ENCODE measurements around the gene CFAP299.

The CFAP299 gene

DNA sequence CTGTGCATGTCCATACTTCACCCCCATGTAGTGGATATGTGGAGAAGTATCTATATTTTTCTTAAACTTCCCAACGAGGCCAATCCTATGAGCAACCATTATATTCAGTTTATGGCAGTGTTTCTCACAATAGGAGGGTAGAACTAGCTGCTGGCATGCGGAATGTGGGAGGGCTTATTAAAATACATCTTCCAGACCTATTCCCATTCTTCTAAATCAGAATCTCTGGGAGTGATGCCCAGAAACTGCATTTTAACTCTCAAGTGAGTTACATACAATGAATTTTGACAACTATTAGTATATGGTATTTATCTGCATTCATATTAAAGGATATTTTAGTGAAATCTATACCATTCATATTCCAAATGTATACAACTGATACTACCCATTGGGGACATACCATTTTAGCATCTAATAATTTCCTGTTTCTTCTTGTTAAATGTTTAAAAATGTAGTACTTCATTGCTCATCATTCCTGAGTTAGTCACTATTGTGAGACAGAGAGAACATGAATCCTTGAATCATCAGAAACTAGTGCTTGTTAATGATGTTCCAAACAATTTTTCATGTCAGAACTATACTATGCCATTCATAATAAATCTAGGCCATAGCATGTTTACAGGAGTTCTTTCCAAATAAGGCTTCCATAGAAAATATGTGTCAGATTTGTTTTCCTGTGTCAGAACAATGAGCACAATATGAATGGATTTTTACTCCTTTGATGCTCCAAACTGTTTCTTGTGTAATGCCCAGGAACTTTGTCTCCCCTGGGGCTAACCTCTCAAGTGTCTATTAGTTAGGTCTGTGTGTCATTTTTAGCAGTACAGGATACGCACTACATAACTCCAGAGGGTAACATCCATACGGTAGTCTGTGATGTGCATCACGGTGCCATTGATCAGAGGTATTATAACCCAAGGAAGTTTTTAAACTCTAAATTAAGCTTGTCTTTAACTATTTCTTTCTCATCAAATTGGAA lies 496.1 kb downstream of the CFAP299 start:
- DNase-seq (ENCODE audit: low read depth in 2 of 2) = no peak

DNA sequence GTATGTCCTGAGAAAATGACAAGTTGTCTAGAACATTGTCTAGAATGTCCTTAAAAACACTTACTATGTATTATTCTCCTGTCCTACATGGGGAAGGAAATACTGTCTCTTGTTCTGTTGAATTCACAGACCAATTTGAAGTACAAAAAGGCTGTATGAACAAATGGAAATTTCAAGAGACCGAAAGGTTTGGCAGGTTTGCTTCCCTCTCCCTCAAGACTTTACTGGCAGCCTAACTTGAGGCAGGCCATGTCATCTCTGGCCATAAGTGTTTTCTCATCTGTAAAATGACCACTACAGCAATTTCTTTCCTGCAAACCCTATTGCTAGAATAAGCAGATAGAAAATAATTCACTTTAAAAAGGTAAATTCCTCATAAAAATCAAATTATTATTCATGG lies 503.8 kb downstream of the CFAP299 start:
- no peak for DNase-seq (ENCODE audit: low read depth in 2 of 2)

DNA sequence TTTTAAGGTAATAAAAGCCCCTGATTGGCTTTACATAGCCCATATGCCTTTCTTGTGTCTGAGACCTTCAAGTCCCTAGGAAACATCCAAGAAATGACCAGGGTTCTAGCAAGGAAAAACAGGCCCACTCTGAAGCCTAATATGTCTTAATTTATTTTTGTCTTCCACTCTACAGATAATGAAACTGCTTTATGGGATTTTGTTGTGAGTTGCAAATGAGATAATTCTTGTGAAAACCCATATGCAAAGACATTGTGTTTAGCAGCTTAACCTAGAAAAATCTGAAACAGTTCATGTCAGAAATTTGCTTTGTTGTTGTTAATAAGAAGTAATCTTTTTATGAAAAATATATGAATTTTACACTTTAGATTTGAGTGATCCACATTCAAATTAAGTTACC lies 504.3 kb downstream of the CFAP299 start:
- no peak for DNase-seq (ENCODE audit: low read depth in 2 of 2)

DNA sequence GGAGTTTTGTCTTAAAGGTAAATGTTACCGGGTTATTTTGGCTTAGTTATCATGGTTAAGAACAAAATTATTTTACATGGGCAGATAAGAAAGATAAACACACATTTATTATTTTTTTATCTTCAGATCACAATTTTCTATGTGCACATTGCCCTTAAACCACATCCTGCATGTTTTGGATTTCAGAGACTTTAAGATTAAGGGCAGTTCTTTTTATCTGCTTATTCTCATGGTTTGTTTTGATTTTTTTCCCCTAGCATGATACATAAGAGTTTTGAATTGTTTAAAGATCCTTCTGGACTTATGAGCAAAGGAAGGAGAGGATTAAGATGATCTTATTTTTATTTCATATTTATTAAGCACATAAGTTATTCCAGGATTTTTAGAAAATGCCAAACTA lies 504.9 kb downstream of the CFAP299 start:
- no peak for DNase-seq (ENCODE audit: low read depth in 2 of 2)

DNA sequence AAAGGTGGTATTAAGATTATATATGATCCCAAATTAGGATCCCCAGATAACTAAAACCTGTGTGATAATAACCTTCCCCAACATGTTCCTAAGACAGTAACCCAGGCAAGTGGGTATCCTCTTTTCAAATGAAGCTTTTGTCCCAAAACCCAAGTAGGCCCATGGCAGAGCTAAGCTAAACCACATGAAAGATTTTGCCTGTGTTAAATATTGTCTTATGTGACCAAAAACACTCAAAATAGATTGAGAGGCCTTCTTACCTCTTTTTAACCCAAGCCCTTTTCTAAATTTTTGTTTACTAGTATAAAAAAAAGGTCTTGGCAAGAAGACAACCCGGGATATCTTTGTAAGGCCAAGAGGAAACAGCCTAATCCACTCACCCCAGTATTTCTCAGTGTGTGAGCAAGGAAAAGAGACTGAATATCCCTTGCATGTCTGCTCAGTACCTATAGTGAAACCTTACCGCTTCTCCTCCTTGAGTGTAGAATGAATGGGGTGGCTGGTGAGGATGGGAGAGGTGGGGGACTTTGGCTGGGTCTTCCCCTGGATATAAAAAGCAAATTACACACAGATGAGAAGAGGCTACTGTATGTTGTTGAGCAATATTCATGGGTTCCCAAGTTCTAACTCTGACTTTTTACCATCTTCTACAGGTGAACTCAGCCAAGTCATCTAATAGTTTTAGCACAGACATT lies 506.2 kb downstream of the CFAP299 start:
- DNase-seq (ENCODE audit: low read depth in 2 of 2) = no peak

DNA sequence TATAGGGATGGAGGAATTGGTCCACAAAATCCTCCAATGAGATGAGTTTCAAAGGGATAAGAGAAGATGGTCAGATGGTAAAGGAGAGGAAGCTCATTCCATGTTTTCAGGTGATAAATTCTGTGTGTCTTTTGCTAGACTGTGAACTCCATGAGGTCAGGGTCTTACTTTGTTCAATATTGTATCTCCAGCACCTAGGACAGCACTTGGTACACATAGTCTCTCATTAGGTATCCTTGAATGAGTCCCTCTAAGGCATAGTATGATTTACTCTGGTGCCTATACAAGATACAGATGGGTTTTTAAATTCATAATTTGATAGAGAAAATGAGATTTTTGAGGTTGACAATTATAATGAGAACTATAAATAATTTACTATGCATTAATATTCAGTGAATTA lies 510.7 kb downstream of the CFAP299 start:
- no peak for DNase-seq (ENCODE audit: low read depth in 2 of 2)

DNA sequence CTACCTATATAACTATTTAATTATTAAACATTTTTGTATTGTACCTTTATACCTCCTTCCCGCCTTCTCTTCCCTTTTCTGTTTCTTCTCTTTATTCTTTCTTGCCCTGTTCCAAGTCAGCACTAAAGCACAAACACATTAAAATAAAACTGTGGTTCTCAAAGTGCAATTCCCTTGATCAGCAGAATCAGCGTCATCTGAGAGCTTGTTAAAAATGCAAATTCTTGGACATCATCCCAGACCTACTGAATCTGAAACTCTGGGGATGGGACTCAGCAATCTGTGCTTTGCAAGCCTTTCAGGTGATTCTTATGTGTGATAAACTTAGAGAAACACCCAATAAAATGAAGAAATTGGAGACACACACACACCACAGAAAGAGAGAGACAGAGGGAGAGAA lies 516.5 kb downstream of the CFAP299 start:
- DNase-seq (ENCODE audit: low read depth in 2 of 2) = no peak

DNA sequence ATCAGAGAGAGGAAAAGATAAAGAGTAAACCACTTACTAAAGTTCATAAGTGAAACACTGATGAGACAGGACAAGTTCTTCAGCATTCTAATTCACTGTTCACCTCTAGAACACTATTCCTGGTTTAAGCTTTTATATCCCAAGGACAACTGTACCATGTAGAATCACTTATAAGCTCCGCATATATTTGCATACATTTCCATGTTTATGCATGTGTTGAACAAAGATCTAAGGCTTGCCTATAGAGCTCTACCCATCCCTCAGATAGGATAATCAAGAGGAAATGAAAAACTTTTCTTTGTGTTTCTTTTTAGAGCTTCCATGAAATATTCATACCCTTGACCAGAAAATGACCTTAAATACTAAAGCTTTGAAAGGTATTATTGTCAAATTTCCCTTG lies 538.0 kb downstream of the CFAP299 start:
- no peak for DNase-seq (ENCODE audit: low read depth in 2 of 2)

DNA sequence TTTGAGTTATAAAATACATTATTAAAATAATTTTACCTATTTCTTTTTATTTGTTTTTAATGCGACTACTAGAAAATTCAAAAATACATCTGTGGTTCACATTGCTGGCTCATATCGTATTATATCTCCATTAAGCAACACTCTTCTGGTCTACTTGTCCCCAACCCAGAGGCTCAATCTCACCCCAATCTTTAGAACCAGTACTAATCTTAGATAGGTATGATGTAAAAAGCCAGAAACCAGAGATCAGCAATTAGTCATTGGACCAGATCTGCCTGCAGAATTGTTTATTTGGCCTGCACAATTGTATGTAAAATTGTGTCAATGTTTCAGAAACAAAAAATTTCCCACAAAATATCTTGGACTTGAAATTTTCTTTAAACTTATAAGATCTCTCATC lies 539.4 kb downstream of the CFAP299 start:
- DNase-seq (ENCODE audit: low read depth in 2 of 2) = no peak

DNA sequence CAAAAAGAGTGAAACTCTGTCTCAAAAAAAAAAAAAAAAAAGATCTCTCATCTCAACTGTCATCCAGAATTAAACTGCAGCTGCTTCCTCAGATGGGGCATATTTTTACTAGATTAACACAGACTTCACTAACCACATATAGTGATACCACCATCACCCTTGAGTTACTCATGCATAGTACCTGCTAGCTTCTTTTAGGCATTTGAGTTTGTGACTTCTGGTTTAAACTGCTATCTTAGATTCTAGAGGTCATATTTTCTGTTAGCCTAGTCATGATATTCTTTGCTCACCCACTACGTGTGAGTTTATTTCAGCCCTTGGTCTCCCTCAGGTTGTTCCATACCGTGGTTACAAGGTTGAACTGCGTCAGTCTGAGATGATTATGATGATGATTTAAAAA lies 540.1 kb downstream of the CFAP299 start:
- no peak for DNase-seq (ENCODE audit: low read depth in 2 of 2)

DNA sequence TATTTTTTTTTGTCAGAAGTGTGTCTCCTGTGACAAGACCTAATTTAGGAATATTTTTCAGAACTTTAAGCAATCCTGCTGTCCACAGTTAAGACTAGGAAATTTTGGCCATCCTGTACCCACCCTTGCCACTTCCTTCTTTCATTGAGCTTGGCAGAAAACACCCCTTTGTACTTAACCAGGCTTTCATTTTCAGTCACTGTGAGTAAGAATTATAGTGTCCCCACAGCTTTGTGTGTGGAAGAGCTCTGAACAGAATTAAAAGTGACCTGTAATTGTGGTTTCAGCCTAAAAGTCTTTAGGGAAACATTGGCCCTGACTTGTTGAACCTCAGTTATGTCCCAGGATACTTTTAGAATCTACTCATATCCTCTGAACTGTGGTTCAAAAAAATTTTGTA lies 541.3 kb downstream of the CFAP299 start:
- no peak for DNase-seq (ENCODE audit: low read depth in 2 of 2)

DNA sequence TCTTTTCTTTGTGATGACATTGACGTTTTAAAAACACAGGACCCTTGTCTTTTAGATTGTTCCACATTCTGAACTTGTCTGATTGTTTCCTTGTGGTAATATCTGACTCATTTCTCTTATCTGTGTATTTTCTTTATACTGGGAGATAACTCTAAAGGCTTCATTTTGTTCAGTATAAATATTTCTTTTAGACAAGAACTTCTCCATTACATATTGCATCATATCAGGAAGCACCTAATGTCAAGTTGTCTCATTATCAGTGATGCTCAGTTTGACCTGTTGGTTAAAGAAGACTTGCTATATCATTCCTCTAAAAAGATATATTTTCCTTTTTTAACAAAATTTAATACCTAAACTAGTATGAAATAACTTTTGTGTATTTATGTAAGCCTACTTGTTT lies 542.7 kb downstream of the CFAP299 start:
- no peak for DNase-seq (ENCODE audit: low read depth in 2 of 2)

DNA sequence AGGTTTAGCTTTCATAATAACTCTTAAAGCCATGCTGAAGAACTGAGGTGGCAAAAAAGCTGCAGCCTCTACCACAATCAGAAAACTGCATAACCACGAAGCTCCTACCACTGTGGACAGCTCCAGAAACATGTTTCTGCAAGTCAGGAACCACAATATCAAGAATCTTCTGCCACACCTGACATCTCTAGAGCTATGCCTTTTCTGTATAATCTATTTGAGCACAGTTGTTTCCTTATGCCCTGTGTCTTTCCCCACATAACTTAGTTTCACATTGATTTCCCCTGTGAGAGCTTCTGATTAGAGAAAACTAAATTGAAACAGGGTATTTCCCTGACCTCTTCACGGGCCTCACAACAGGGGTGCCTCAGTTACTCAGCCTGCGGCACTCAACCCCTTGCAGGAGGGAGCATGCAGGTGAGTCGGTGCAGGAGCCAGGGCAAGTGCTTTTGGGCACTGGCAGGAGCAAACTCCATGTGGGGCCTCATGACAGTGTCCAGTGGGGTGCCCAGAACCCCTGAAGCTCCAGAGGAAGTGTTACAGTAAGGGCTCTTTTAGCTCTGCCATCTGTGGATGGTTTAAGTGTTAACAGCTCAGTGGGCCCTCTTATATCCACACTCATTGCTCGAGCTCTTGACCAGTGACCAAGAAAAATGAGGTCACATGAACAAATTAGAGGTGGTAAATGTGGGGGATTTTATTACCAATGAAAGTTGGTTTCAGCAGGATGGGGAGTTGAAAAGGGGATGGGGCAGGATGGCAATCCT lies 562.2 kb downstream of the CFAP299 start:
- no peak for DNase-seq (ENCODE audit: low read depth in 2 of 2)

DNA sequence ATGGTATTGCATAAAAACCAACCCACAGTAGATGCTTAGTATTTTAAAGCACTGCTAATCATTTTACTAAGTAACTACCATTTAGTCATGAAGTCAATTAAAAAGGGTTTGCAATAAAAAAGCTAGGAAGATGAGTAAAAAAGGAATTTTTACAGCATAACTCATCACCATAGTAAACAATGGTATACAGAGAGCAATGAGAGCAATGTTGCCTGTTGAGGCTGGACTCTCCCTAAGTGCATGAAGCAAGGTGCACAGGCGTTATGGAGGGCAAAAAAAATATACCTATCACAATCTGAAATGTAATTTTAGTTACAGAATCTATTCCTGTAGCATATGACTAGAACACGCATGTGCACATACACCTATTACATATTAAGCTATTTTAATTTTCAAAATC lies 565.4 kb downstream of the CFAP299 start:
- DNase-seq (ENCODE audit: low read depth in 2 of 2) = no peak

DNA sequence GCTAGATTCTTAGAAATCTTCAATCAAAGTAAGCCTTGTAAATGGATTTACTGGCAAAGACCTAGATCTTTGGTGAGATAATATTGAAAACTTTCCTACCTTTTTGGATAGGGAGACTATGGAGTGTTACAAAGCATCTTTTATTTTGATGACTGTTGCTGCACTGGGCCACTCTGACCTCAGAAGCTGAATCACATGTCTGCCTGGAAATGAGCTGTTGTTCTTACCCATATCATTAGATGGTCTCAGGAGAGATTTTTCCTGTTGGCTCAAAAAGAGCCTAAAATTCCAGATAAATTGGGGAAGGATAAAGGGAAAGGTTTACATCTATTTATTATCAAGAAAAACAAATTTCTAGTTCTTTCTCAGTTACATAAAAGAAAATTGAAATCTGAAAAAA lies 567.5 kb downstream of the CFAP299 start:
- DNase-seq (ENCODE audit: low read depth in 2 of 2) = no peak

DNA sequence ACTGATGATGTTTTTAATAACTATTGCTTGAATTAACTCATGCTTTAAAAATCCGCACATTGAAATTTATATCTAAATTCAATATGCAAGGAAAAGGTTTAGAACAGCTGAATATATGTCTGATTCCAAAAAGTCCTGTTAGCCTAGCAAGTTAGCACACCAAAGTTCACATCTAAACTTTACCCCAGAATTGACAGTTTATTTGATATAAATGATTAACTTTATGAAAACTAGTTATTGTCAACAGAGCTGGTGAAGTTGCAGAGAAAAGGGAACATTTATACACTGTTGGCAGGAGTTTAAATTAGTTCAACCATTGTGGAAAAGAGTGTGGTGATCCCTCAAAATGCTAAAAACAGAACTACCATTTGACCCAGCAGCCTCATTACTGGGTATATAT lies 574.4 kb downstream of the CFAP299 start:
- DNase-seq (ENCODE audit: low read depth in 2 of 2) = no peak

DNA sequence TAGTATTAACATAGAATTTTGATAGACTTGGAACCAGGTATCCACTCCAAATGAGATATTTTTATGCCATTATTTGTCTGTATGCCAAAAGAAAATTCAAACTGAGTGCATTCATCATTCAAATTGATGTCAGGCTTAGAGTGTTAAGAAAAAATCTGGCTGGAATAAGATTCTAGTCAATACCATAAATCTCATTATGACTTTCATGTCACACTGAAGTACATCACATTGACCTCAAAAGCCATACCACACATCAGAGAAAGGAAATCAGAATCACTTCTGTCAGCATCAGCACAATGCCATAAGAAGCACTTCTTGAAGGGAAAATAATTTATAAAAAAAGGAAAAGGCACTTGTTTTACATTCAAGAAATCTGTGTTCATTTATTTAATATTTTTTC lies 575.9 kb downstream of the CFAP299 start:
- DNase-seq (ENCODE audit: low read depth in 2 of 2) = no peak

DNA sequence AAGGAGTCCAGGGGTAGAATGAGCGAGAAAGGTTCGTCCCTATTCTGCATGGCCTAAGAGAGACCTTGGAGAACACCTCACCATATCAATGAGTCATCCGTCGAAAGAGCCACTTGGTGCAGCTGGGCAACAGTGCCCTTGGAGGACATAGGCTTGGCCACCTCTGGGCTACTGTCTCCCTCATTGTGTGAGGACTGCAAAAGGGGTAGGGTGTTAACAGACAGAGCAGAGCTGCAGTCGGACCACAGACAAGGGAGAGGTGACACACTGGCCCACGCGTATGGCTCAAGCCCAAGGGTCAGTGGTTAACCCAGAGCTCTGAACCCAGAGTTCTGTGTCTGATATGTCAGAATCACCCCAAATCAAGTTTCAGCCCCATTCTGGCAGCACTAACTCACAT lies 576.8 kb downstream of the CFAP299 start:
- DNase-seq (ENCODE audit: low read depth in 2 of 2) = no peak

DNA sequence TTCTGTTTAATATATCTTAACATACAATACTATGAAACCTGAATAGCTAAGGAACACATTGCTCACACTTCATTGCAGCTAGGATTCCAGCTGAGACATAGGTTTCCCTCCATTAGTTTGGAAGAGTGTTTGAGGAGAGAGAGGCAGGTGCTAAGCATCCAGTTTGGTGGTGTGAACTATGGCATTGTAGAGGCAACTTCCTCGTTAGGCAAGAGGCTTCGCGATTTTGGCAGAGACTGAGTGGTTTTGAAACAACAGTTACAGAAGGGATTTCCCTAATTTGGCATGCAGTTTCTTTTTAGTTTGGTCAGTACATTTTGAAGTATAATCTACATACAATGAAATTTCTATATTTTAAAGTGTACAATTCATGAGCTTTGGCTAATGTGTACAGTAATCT lies 577.9 kb downstream of the CFAP299 start:
- DNase-seq (ENCODE audit: low read depth in 2 of 2) = no peak

DNA sequence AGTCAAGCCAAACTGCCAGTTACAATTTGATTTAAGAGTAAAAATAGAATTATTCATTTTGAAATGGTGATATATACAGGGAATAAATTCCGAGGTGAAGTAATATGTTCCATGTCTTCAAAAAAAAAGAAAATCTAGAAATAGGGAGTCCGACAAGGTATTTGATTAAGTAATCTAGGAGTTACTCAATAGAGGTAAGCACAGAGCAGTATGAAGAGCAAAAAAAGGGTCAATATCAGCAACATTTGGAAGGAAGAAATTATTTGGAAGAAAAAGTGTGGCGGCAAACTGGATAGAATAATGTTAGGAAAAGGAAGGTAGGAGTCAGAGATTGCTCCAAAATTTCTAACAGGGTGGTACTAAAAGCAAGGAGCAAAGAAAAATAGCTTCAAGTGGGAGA lies 581.2 kb downstream of the CFAP299 start:
- DNase-seq (ENCODE audit: low read depth in 2 of 2) = no peak

DNA sequence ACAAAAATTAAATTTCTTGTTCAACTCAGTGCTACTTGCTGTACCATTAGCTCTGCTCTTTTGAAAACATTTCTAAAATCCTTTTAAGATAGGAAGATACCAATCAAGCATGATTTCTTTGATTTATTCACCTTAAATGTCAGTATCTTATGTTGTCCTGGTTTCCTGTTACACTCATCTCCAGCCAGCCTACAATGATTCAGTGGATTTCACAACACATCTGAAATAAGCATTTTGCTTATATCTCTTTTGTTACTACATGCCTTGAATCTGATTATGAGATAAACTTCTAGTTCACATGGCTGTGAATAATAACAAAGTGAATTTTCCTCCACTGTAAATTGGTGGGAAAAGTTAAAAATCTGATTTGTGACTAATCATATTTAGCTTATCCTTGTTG lies 582.5 kb downstream of the CFAP299 start:
- DNase-seq (ENCODE audit: low read depth in 2 of 2) = no peak

DNA sequence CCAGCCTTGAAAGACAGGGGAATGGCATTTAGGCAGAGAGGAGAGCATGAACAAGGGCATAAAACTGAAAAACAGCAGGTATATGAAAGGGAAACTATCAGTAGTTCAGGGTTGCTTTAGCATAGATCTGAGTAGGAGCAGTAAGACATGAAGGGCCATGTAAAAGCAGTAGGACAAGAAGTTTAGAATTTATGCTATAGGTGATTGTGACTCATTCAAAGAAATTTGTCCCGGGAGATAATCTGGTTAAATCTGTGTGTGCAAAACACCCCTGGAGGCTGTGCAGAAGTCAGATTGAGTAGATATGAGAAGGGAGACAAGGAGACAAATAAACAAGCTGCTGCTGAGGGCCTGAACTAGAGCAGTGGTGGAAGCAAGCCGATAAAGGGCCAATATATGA lies 585.9 kb downstream of the CFAP299 start:
- DNase-seq (ENCODE audit: low read depth in 2 of 2) = no peak

DNA sequence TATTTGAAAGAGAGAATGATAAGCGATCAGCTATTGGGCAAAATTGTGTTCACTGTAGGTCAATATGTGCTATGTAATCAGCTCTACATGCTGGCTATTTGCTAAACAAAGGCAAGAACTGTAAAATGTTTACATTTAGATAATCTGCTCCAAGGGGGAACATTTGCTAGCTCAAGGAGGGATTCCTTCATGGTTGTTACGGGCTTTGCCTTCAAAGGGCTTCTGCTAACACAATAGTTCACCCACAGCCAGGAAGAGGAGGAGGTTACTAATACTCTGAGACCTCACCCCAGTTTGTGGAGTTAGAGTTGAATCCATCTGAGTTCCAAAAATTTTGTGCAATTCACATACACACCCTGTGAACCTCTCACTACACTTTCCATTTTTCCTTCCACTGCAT lies 587.4 kb downstream of the CFAP299 start:
- no peak for DNase-seq (ENCODE audit: low read depth in 2 of 2)

Measured in activated CD4-positive, alpha-beta T cell treated with anti-CD3 and anti-CD28 coated beads for 24 hours (primary cell).